IMR-90 (cell line): ENCODE measurements around the gene TASOR. TPM values are rescaled to one million over a fixed set of nuclear protein-coding genes. Genes with fewer than 3 reads are reported as not detected.

Experiments used
- ATAC-seq: fragments of 200-7000 bp; cut with Tn5 transposase; 2 replicates; pipeline ENCODE4 v1.9.1; 2020; ENCODE audit warnings: low read depth, mild to moderate bottlenecking, moderate library complexity
- BruUV-seq: library from RNA; stranded (reverse); fragments of 400-500 nt; replicated peaks from 2 replicates; lab custom pipeline; 2021; lab: Mats Ljungman, UMichigan
- CTCF ChIA-PET: fragments of 300-600 bp; formaldehyde crosslinking; extraction: SDS; loops from one replicate; lab custom pipeline; 2021; ENCODE audit warnings: antibody characterized with exemption; lab: Yijun Ruan, JAX
- POLR2A ChIA-PET: fragments of 300-600 bp; sonication (Branson Sonifier 250); formaldehyde crosslinking; loops from one replicate; lab custom pipeline; 2022; ENCODE audit warnings: antibody characterized with exemption; ENCODE audit not compliant: unreplicated experiment; lab: Charles Lee
- DNase-seq: peaks from one replicate; pipeline ENCODE4 v3.0.0; 2013
- H2AFZ ChIP-seq: replicated peaks from 2 replicates; pipeline ENCODE3; 2013; ENCODE audit warnings: low read length, mild to moderate bottlenecking; ENCODE audit not compliant: poor library complexity
- H2AK5ac ChIP-seq: 2 replicates; pipeline ENCODE4 v1.6.1; 2013; ENCODE audit warnings: low read depth, low read length, inconsistent platforms
- H2AK9ac ChIP-seq: replicated peaks from 2 replicates; pipeline ENCODE3; 2013; ENCODE audit warnings: mild to moderate bottlenecking, low read depth, low read length, moderate library complexity; ENCODE audit not compliant: poor library complexity
- H2BK120ac ChIP-seq: 2 replicates; pipeline ENCODE4 v1.6.1; 2013; ENCODE audit warnings: low read depth, low read length, inconsistent platforms
- H2BK15ac ChIP-seq: 3 replicates; pipeline ENCODE4 v1.6.1; 2013; ENCODE audit warnings: low read depth, low read length, inconsistent platforms
- H2BK20ac ChIP-seq: 2 replicates; pipeline ENCODE4 v1.6.1; 2013; ENCODE audit warnings: low read depth, mild to moderate bottlenecking, inconsistent platforms, low read length, moderate library complexity
- H2BK5ac ChIP-seq: 2 replicates; pipeline ENCODE4 v1.6.1; 2013; ENCODE audit warnings: mild to moderate bottlenecking, low read depth, low read length, inconsistent platforms; ENCODE audit not compliant: poor library complexity, severe bottlenecking
- H3K14ac ChIP-seq: replicated peaks from 2 replicates; pipeline ENCODE4 v1.6.1; 2013; ENCODE audit warnings: low read depth, low read length, inconsistent platforms
- H3K18ac ChIP-seq: 2 replicates; pipeline ENCODE4 v1.6.1; 2013; ENCODE audit warnings: low read depth, low read length, control low read depth
- H3K23ac ChIP-seq: 2 replicates; pipeline ENCODE4 v1.6.1; 2013; ENCODE audit warnings: low read depth, low read length, inconsistent platforms
- H3K27ac ChIP-seq: 2 replicates; pipeline ENCODE4 v1.5.1; 2013; ENCODE audit warnings: mild to moderate bottlenecking, control low read depth, low read length; ENCODE audit not compliant: insufficient read depth
- H3K27me3 ChIP-seq: 2 replicates; pipeline ENCODE4 v1.6.1; 2013; ENCODE audit warnings: low read length; ENCODE audit not compliant: control insufficient read depth, insufficient read depth
- H3K36me3 ChIP-seq: 2 replicates; pipeline ENCODE4 v1.6.1; 2013; ENCODE audit warnings: low read length, mixed read lengths; ENCODE audit not compliant: control insufficient read depth, insufficient read depth
- H3K4ac ChIP-seq: 2 replicates; pipeline ENCODE4 v1.6.1; 2013; ENCODE audit warnings: low read depth, low read length, inconsistent platforms
- H3K4me1 ChIP-seq: 2 replicates; pipeline ENCODE4 v1.6.1; 2013; ENCODE audit warnings: low read length, mixed read lengths; ENCODE audit not compliant: control insufficient read depth, insufficient read depth
- H3K4me2 ChIP-seq: 2 replicates; pipeline ENCODE4 v1.6.1; 2013; ENCODE audit warnings: low read depth, mild to moderate bottlenecking, control low read depth, low read length, moderate library complexity
- H3K4me3 ChIP-seq: 2 replicates; pipeline ENCODE4 v1.5.1; 2013; ENCODE audit warnings: low read depth, mild to moderate bottlenecking, control low read depth, low read length, moderate library complexity; ENCODE audit not compliant: insufficient read depth
- H3K56ac ChIP-seq: 2 replicates; pipeline ENCODE4 v1.6.1; 2013; ENCODE audit warnings: low read length, inconsistent platforms; ENCODE audit not compliant: insufficient read depth; ENCODE audit errors: extremely low read depth
- H3K79me1 ChIP-seq, 2 experiments: 2 replicates each; pipeline ENCODE4 v1.6.1; 2013; ENCODE audit warnings: low read length in 2 of 2, inconsistent platforms in 1 of 2, low read depth in 1 of 2
- H3K9ac ChIP-seq: 2 replicates; pipeline ENCODE4 v1.6.1; 2013; ENCODE audit warnings: low read depth, low read length, control low read depth
- H3K9me1 ChIP-seq: 2 replicates; pipeline ENCODE4 v1.6.1; 2013; ENCODE audit warnings: low read length, inconsistent platforms; ENCODE audit not compliant: insufficient read depth
- H3K9me3 ChIP-seq: 2 replicates; pipeline ENCODE4 v1.6.1; 2013; ENCODE audit warnings: low read length; ENCODE audit not compliant: control insufficient read depth, insufficient read depth
- H4K20me1 ChIP-seq: 2 replicates; pipeline ENCODE4 v1.6.1; 2013; ENCODE audit warnings: low read length, inconsistent platforms; ENCODE audit not compliant: insufficient read depth
- H4K5ac ChIP-seq: 2 replicates; pipeline ENCODE4 v1.6.1; 2013; ENCODE audit warnings: mild to moderate bottlenecking, low read depth, low read length, control low read depth
- H4K8ac ChIP-seq, 2 experiments: 2 replicates each; pipeline ENCODE4 v1.6.1; 2013; ENCODE audit warnings: low read depth in 2 of 2, low read length in 2 of 2, control low read depth in 1 of 2, inconsistent platforms in 1 of 2
- H4K91ac ChIP-seq: 2 replicates; pipeline ENCODE4 v1.6.1; 2013; ENCODE audit warnings: low read depth, low read length, inconsistent platforms; ENCODE audit not compliant: insufficient read depth
- BHLHE40 ChIP-seq: fragments of 150-350 bp; IDR thresholded peaks from 2 replicates; pipeline ENCODE4 v1.6.1; 2016; ENCODE audit warnings: mild to moderate bottlenecking, low read depth, low read length
- CEBPB ChIP-seq: IDR thresholded peaks from 2 replicates; pipeline ENCODE4 v1.6.1; 2012; ENCODE audit warnings: low read depth, low read length, improper control_type of control experiment
- CHD1 ChIP-seq: IDR thresholded peaks from 2 replicates; pipeline ENCODE4 v1.6.1; 2012; ENCODE audit warnings: low read depth, low read length, improper control_type of control experiment
- FOS ChIP-seq: fragments of 150-350 bp; IDR thresholded peaks from 2 replicates; pipeline ENCODE4 v1.6.1; 2016; ENCODE audit warnings: low read depth, low read length
- MAFK ChIP-seq: IDR thresholded peaks from 2 replicates; pipeline ENCODE4 v1.6.1; 2012; ENCODE audit warnings: low read depth, low read length, improper control_type of control experiment
- MAZ ChIP-seq: IDR thresholded peaks from 2 replicates; pipeline ENCODE4 v1.6.1; 2012; ENCODE audit warnings: low read depth, mild to moderate bottlenecking, low read length, improper control_type of control experiment, moderate library complexity, borderline replicate concordance
- MXI1 ChIP-seq: IDR thresholded peaks from 2 replicates; pipeline ENCODE4 v1.6.1; 2012; ENCODE audit warnings: low read depth, mild to moderate bottlenecking, low read length, moderate library complexity, borderline replicate concordance
- NFE2L2 ChIP-seq: fragments of 150-350 bp; IDR thresholded peaks from 2 replicates; pipeline ENCODE4 v1.6.1; 2016; ENCODE audit warnings: low read depth, mild to moderate bottlenecking, low read length
- POLR2A ChIP-seq: IDR thresholded peaks from 2 replicates; pipeline ENCODE4 v1.6.1; 2012; ENCODE audit warnings: mild to moderate bottlenecking, low read depth, low read length
- RAD21 ChIP-seq: IDR thresholded peaks from 2 replicates; pipeline ENCODE4 v1.6.1; 2012; ENCODE audit warnings: low read length, improper control_type of control experiment
- RCOR1 ChIP-seq: IDR thresholded peaks from 2 replicates; pipeline ENCODE4 v1.6.1; 2012; ENCODE audit warnings: mild to moderate bottlenecking, low read length, improper control_type of control experiment; ENCODE audit not compliant: insufficient replicate concordance
- RFX5 ChIP-seq: IDR thresholded peaks from 2 replicates; pipeline ENCODE4 v1.8.0; 2012; ENCODE audit warnings: low read depth, mild to moderate bottlenecking, low read length, moderate library complexity
- SMC3 ChIP-seq: fragments of 150-350 bp; IDR thresholded peaks from 2 replicates; pipeline ENCODE4 v1.6.1; 2016; ENCODE audit warnings: low read depth, mild to moderate bottlenecking, antibody characterized with exemption, low read length, moderate library complexity
- WGBS, 2 experiments: methylation state at CpG; one replicate each; pipeline versions ENCODE4 v1.1.5 to v1.1.7; 2013; ENCODE audit warnings: missing lambda C conversion rate in 2 of 2; ENCODE audit not compliant: insufficient read length in 1 of 2; ENCODE audit errors: extremely low coverage in 2 of 2; 5-methylcytosine and 5-hydroxymethylcytosine counted together
- dilution Hi-C: fragments of 300-500 bp; cut with HindIII; formaldehyde crosslinking; loops from one replicate; pipeline ENCODE4 v1.14.3; 2018; ENCODE audit warnings: low sequenced_read_pairs; ENCODE audit not compliant: unreplicated experiment
- in situ Hi-C: fragments of 300-500 bp; cut with MboI; formaldehyde crosslinking; loops from 3 replicates; pipeline ENCODE4 v1.14.3; 2019; ENCODE audit warnings: low sequenced_read_pairs, inconsistent platforms, mixed read lengths
- intact Hi-C: fragments of 100-400 bp; cut with micrococcal nuclease; formaldehyde crosslinking; loops from 2 replicates; pipeline ENCODE4 v1.10.0; 2022
- polyA plus RNA-seq, 3 experiments: library from polyadenylated mRNA; depleted of rRNA; stranded (reverse); fragments of >200 nt; gene quantifications; 2 replicates each; pipeline ENCODE4 v1.2.3, GENCODE V29; 2012; ENCODE audit warnings: low replicate concordance in 1 of 3
- total RNA-seq: library from RNA; depleted of rRNA; stranded (reverse); fragments of >200 nt; gene quantifications from 2 replicates; pipeline ENCODE4 v1.2.3, GENCODE V29; 2012
- TF ChIP-seq, protein P1 (sequence below): fragments of 150-350 bp; IDR thresholded peaks from 2 replicates; pipeline ENCODE4 v1.6.1; 2017; ENCODE audit warnings: mild to moderate bottlenecking, antibody characterized with exemption, low read length, low read depth
- TF ChIP-seq, protein P2 (sequence below): conservative IDR thresholded peaks from 2 replicates; pipeline ENCODE4 v1.5.1; 2012; ENCODE audit warnings: mild to moderate bottlenecking, low read depth, low read length, improper control_type of control experiment
- TF ChIP-seq, protein P3 (sequence below): fragments of 150-350 bp; IDR thresholded peaks from 2 replicates; pipeline ENCODE4 v1.6.1; 2016; ENCODE audit warnings: low read depth, mild to moderate bottlenecking, low read length, moderate library complexity, borderline replicate concordance

TASOR gene
- total and polyA plus RNA-seq, 2 of the 4 experiments (the other 2 are of a cell fraction) = 13.3 to 28.5 TPM

DNA sequence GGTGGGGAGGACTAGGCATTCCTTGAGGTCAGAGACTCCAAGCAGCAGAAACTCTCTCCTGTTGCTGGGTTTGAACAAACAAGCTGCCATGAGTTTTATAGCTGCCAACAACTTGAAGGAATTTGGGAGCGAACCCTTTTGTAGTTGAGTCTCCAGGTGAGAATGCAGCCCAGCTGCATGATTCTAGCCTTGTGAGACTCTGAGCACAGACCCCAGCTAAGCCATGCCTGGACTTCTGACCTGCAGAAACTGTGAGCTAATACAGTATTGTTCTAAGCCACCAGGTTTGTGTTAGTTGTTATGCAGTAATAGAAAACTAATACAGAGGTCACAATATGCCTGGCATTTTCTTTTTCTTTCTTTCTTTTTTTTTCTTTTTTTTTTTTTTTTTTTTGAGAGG lies 6.2 kb upstream of the TASOR start:
- no peak for ATAC-seq
- no peak overlapping the region for H4K8ac ChIP-seq
- no peak overlapping the region for H2BK120ac ChIP-seq
- H3K9ac ChIP-seq = no peak overlapping the region
- 100% methylated on average over 1 of the region's 1 CpG; no CpG with 5 or more reads in 1 of the 2 experiments for WGBS, 2 experiments
- H3K4me2 ChIP-seq = no peak overlapping the region
- no peak overlapping the region for H3K14ac ChIP-seq
- in situ Hi-C loops (no loop called here), dilution Hi-C loops (no loop called here), intact Hi-C loops (no loop called here)
- no peaks in the 10 kb centered on the region for H3K4me1 ChIP-seq
- no peak overlapping the region for H2BK20ac ChIP-seq
- no peak for DNase-seq
- no peaks in the 10 kb centered on the region for H4K20me1 ChIP-seq
- H3K27ac ChIP-seq = no peak overlapping the region
- H3K56ac ChIP-seq = no peak overlapping the region
- H2AK9ac ChIP-seq = no peak overlapping the region
- H3K4me3 ChIP-seq = no peak overlapping the region
- no peak overlapping the region for H3K18ac ChIP-seq
- H4K5ac ChIP-seq = no peak overlapping the region
- POLR2A ChIA-PET = no interaction called here
- H3K9me1 ChIP-seq = no peaks in the 10 kb centered on the region
- no peaks in the 10 kb centered on the region for H3K36me3 ChIP-seq
- no peak overlapping the region for H4K91ac ChIP-seq
- H2BK15ac ChIP-seq = no peak overlapping the region
- no peaks in the 10 kb centered on the region for H3K79me1 ChIP-seq
- no peak overlapping the region for H2AK5ac ChIP-seq
- no peak overlapping the region for H3K4ac ChIP-seq
- CTCF ChIA-PET = no interaction called here
- H2BK5ac ChIP-seq = no peak overlapping the region
- no peaks in the 10 kb centered on the region for H3K27me3 ChIP-seq
- no peak overlapping the region for H3K23ac ChIP-seq
- TF ChIP-seq SMC3 (no peak), MAFK (no peak), RCOR1 (no peak), MXI1 (no peak), FOS (no peak), MAZ (no peak), POLR2A (no peak), RFX5 (no peak), BHLHE40 (no peak), CHD1 (no peak), NFE2L2 (no peak), CEBPB (no peak), RAD21 (no peak)
- TF ChIP-seq, protein P1, sequence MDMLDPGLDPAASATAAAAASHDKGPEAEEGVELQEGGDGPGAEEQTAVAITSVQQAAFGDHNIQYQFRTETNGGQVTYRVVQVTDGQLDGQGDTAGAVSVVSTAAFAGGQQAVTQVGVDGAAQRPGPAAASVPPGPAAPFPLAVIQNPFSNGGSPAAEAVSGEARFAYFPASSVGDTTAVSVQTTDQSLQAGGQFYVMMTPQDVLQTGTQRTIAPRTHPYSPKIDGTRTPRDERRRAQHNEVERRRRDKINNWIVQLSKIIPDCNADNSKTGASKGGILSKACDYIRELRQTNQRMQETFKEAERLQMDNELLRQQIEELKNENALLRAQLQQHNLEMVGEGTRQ = no peak
- TF ChIP-seq, protein P2, sequence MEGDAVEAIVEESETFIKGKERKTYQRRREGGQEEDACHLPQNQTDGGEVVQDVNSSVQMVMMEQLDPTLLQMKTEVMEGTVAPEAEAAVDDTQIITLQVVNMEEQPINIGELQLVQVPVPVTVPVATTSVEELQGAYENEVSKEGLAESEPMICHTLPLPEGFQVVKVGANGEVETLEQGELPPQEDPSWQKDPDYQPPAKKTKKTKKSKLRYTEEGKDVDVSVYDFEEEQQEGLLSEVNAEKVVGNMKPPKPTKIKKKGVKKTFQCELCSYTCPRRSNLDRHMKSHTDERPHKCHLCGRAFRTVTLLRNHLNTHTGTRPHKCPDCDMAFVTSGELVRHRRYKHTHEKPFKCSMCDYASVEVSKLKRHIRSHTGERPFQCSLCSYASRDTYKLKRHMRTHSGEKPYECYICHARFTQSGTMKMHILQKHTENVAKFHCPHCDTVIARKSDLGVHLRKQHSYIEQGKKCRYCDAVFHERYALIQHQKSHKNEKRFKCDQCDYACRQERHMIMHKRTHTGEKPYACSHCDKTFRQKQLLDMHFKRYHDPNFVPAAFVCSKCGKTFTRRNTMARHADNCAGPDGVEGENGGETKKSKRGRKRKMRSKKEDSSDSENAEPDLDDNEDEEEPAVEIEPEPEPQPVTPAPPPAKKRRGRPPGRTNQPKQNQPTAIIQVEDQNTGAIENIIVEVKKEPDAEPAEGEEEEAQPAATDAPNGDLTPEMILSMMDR = no peak
- TF ChIP-seq, protein P3, sequence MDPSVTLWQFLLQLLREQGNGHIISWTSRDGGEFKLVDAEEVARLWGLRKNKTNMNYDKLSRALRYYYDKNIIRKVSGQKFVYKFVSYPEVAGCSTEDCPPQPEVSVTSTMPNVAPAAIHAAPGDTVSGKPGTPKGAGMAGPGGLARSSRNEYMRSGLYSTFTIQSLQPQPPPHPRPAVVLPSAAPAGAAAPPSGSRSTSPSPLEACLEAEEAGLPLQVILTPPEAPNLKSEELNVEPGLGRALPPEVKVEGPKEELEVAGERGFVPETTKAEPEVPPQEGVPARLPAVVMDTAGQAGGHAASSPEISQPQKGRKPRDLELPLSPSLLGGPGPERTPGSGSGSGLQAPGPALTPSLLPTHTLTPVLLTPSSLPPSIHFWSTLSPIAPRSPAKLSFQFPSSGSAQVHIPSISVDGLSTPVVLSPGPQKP = no peak
- no peak overlapping the region for H2AFZ ChIP-seq
- no peaks in the 10 kb centered on the region for H3K9me3 ChIP-seq
- no TSS peak for BruUV-seq
